ENCODE measurements around the gene EEIG2.

DNA sequence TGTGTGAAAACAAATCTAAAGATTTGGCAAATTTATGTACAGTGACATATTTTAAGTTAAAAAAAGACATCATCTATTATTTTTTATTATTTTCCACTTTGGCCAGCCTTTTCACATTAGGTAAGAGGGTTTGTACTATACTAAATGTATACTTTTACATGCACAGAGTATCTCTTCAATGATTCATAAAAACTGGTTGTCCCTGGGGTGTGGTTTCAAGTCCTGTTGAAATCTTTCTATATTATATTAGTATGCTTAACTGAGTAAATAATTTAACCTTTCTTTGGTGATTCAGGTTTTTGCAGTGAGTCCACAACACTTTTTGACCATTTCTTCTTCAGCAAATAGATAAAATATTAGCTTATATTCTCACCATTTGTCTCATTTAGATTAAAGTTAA, 45.7 kb downstream of the EEIG2 start:
- TF ChIP-seq, protein P1, sequence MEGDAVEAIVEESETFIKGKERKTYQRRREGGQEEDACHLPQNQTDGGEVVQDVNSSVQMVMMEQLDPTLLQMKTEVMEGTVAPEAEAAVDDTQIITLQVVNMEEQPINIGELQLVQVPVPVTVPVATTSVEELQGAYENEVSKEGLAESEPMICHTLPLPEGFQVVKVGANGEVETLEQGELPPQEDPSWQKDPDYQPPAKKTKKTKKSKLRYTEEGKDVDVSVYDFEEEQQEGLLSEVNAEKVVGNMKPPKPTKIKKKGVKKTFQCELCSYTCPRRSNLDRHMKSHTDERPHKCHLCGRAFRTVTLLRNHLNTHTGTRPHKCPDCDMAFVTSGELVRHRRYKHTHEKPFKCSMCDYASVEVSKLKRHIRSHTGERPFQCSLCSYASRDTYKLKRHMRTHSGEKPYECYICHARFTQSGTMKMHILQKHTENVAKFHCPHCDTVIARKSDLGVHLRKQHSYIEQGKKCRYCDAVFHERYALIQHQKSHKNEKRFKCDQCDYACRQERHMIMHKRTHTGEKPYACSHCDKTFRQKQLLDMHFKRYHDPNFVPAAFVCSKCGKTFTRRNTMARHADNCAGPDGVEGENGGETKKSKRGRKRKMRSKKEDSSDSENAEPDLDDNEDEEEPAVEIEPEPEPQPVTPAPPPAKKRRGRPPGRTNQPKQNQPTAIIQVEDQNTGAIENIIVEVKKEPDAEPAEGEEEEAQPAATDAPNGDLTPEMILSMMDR (IDR thresholded peaks at IDR 0.05), result no peak
- TF ChIP-seq POLR2A (IDR thresholded peaks at IDR 0.05), result no peak
